HEK293 (cell line): Measurements from ENCODE around the gene CFL1.

ENCODE experiments used
- CTCF ChIA-PET: fragments of 350-600 bp; formaldehyde crosslinking; extraction: SDS; loops from one replicate; lab custom pipeline; 2021; ENCODE audit warnings: antibody characterized with exemption; lab: Yijun Ruan, JAX
- POLR2A ChIA-PET: fragments of 300-600 bp; formaldehyde crosslinking; extraction: SDS; loops from one replicate; lab custom pipeline; 2020; ENCODE audit warnings: antibody characterized with exemption, inconsistent platforms; lab: Yijun Ruan, JAX
- H3K27ac ChIP-seq: fragments of 200-500 bp; sonication (Bioruptor generic); 2 replicates; pipeline ENCODE4 v1.5.1; 2014; ENCODE audit warnings: low read depth, low read length, control low read depth, inconsistent platforms; ENCODE audit errors: extremely low read depth
- H3K36me3 ChIP-seq, 2 experiments: fragments of 200-500 bp in 1 of 2; sonication (Bioruptor generic) in 1 of 2; 1 replicate in 1 of 2; 2 replicates in 1 of 2; pipeline ENCODE4 v1.5.1; 2014 to 2017; ENCODE audit warnings: inconsistent platforms in 2 of 2, low read length in 2 of 2; ENCODE audit not compliant: control insufficient read depth in 2 of 2, insufficient read depth in 1 of 2
- H3K4me1 ChIP-seq: fragments of 200-500 bp; sonication (Bioruptor generic); 2 replicates; pipeline ENCODE4 v1.5.1; 2014; ENCODE audit warnings: mild to moderate bottlenecking, low read length, inconsistent platforms; ENCODE audit not compliant: control insufficient read depth, insufficient read depth
- H3K4me3 ChIP-seq: 2 replicates; pipeline ENCODE4 v1.5.1; 2011; ENCODE audit warnings: low read depth, mild to moderate bottlenecking, control low read depth, low read length, moderate library complexity
- H3K9me3 ChIP-seq: fragments of 200-500 bp; sonication (Bioruptor generic); 2 replicates; pipeline ENCODE4 v1.5.1; 2014; ENCODE audit warnings: low read depth, low read length, inconsistent platforms; ENCODE audit not compliant: control insufficient read depth, insufficient read depth
- BCL11B ChIP-seq: fragments of 450-650 bp; formaldehyde crosslinking; IDR thresholded peaks from 2 replicates; pipeline ENCODE4 v1.5.1; 2016; ENCODE audit warnings: low read depth, missing biosample characterization, missing genetic modification characterization
- BCL6B ChIP-seq: fragments of 450-650 bp; formaldehyde crosslinking; IDR thresholded peaks from 2 replicates; pipeline ENCODE4 v1.5.1; 2017; ENCODE audit warnings: missing biosample characterization, missing genetic modification characterization
- EGR2 ChIP-seq: fragments of 450-650 bp; formaldehyde crosslinking; IDR thresholded peaks from 2 replicates; pipeline ENCODE4 v1.5.1; 2016; ENCODE audit warnings: low read depth, missing biosample characterization, missing genetic modification characterization
- GLIS1 ChIP-seq: fragments of 450-650 bp; formaldehyde crosslinking; IDR thresholded peaks from 2 replicates; pipeline ENCODE4 v1.5.1; 2016; ENCODE audit warnings: missing biosample characterization, missing genetic modification characterization
- GLIS2 ChIP-seq: fragments of 450-650 bp; formaldehyde crosslinking; IDR thresholded peaks from 2 replicates; pipeline ENCODE4 v1.5.1; 2016; ENCODE audit warnings: missing biosample characterization, missing genetic modification characterization
- IKZF3 ChIP-seq: fragments of 450-650 bp; IDR thresholded peaks from 2 replicates; pipeline ENCODE4 v1.5.0; 2018; ENCODE audit warnings: missing biosample characterization, mild to moderate bottlenecking, missing genetic modification characterization, moderate library complexity
- KLF16 ChIP-seq: fragments of 450-650 bp; formaldehyde crosslinking; IDR thresholded peaks from 2 replicates; pipeline ENCODE4 v1.5.1; 2017; ENCODE audit warnings: missing biosample characterization, missing genetic modification characterization
- TSHZ1 ChIP-seq: fragments of 450-650 bp; formaldehyde crosslinking; IDR thresholded peaks from 2 replicates; pipeline ENCODE4 v1.5.1; 2016; ENCODE audit warnings: missing biosample characterization, missing genetic modification characterization, borderline replicate concordance
- ZBTB20 ChIP-seq: fragments of 450-650 bp; formaldehyde crosslinking; IDR thresholded peaks from 2 replicates; pipeline ENCODE4 v1.5.1; 2016; ENCODE audit warnings: missing biosample characterization, missing genetic modification characterization
- ZBTB8A ChIP-seq: fragments of 450-650 bp; formaldehyde crosslinking; IDR thresholded peaks from 2 replicates; pipeline ENCODE4 v1.5.1; 2016; ENCODE audit warnings: missing biosample characterization, missing genetic modification characterization
- ZFHX2 ChIP-seq: fragments of 450-650 bp; formaldehyde crosslinking; conservative IDR thresholded peaks from 2 replicates; pipeline ENCODE4 v1.5.1; 2016; ENCODE audit warnings: missing biosample characterization, missing genetic modification characterization
- ZNF18 ChIP-seq: fragments of 450-650 bp; formaldehyde crosslinking; IDR thresholded peaks from 2 replicates; pipeline ENCODE4 v1.5.1; 2016; ENCODE audit warnings: missing biosample characterization, missing genetic modification characterization
- ZNF341 ChIP-seq: fragments of 450-650 bp; formaldehyde crosslinking; IDR thresholded peaks from 2 replicates; pipeline ENCODE4; 2016; ENCODE audit warnings: low read depth, missing biosample characterization, missing genetic modification characterization
- ZNF426 ChIP-seq: fragments of 450-650 bp; formaldehyde crosslinking; IDR thresholded peaks from 2 replicates; pipeline ENCODE4 v1.5.1; 2017; ENCODE audit warnings: missing biosample characterization, missing genetic modification characterization, mild to moderate bottlenecking, inconsistent platforms, moderate library complexity
- ZNF449 ChIP-seq: fragments of 450-650 bp; formaldehyde crosslinking; IDR thresholded peaks from 2 replicates; pipeline ENCODE4 v1.5.1; 2017; ENCODE audit warnings: missing biosample characterization, mild to moderate bottlenecking, missing genetic modification characterization, moderate library complexity
- ZNF600 ChIP-seq: fragments of 450-650 bp; formaldehyde crosslinking; IDR thresholded peaks from 2 replicates; pipeline ENCODE4 v1.5.1; 2016; ENCODE audit warnings: missing biosample characterization, missing genetic modification characterization
- ZNF621 ChIP-seq: fragments of 450-650 bp; formaldehyde crosslinking; IDR thresholded peaks from 2 replicates; pipeline ENCODE4 v1.5.1; 2017; ENCODE audit warnings: missing biosample characterization, missing genetic modification characterization
- ZNF629 ChIP-seq: fragments of 450-650 bp; formaldehyde crosslinking; IDR thresholded peaks from 2 replicates; pipeline ENCODE4 v1.5.1; 2017; ENCODE audit warnings: missing biosample characterization, missing genetic modification characterization
- ZNF645 ChIP-seq: fragments of 450-650 bp; formaldehyde crosslinking; IDR thresholded peaks from 2 replicates; pipeline ENCODE4; 2016; ENCODE audit warnings: missing biosample characterization, missing genetic modification characterization
- ZNF76 ChIP-seq: fragments of 450-650 bp; formaldehyde crosslinking; IDR thresholded peaks from 2 replicates; pipeline ENCODE4; 2016; ENCODE audit warnings: low read depth, missing biosample characterization, missing genetic modification characterization, borderline replicate concordance
- ZNF777 ChIP-seq: fragments of 450-650 bp; formaldehyde crosslinking; IDR thresholded peaks from 2 replicates; pipeline ENCODE4 v1.5.1; 2017; ENCODE audit warnings: missing biosample characterization, missing genetic modification characterization, borderline replicate concordance
- ZNF785 ChIP-seq: fragments of 450-650 bp; formaldehyde crosslinking; IDR thresholded peaks from 2 replicates; pipeline ENCODE4 v1.5.1; 2016; ENCODE audit warnings: missing biosample characterization, missing genetic modification characterization
- ZNF791 ChIP-seq: fragments of 450-650 bp; formaldehyde crosslinking; IDR thresholded peaks from 2 replicates; pipeline ENCODE4 v1.5.1; 2016; ENCODE audit warnings: missing biosample characterization, missing genetic modification characterization

The CFL1 gene

GRCh38 chr11:65899356-65900124 lies 41.6 kb upstream of the CFL1 start (continued):
- TF ChIP-seq ZNF785 (tag by site-specific recombination) (no peak), KLF16 (peak; percentile 27; the same call in 1 of the 2 replicates), ZNF777 (tag by site-specific recombination) (peak; percentile 25; the same call in 1 of the 2 replicates), ZNF426 (no peak), ZNF645 (no peak), GLIS2 (peak; percentile 93), BCL6B (tag by site-specific recombination) (no peak), GLIS1 (peak; percentile 52), ZNF629 (tag by site-specific recombination) (no peak), ZBTB20 (tag by site-specific recombination) (peak; percentile 93; the same call in 1 of the 2 replicates), BCL11B (tag by site-specific recombination) (peak; percentile 55; the same call in 1 of the 2 replicates), ZNF600 (tag by site-specific recombination) (peak; percentile 59)

- H3K4me3 ChIP-seq, result peak overlapping the region; percentile 62
- CTCF ChIA-PET, result interaction anchor here (0.6 to 3.5 kb wide), 8 partner anchors 8 to 280 kb away, joined by 3 to 36 read pairs (median 6); partner anchors contain the start of genes CCDC85B, FIBP and MUS81
- H3K9me3 ChIP-seq, result no peaks in the 10 kb centered on the region
- H3K36me3 ChIP-seq, result peaks cover 0 to 3% of the 10 kb centered on the region in 2 experiments; a peak in 1 of 3 replicates
- POLR2A ChIA-PET, result interaction anchor here (0.7 to 4.9 kb wide), 2 partner anchors 9 to 787 kb away, joined by 3 to 74 read pairs; partner anchors contain the start of genes CCDC85B, FIBP and TM7SF2
- TF ChIP-seq ZNF621, result no peak
- no peak for TF ChIP-seq ZNF18 (tag by site-specific recombination)
- peak; percentile 82; the same call in 1 of the 2 replicates for TF ChIP-seq IKZF3 (tag by site-specific recombination)
- TF ChIP-seq ZBTB8A (tag by site-specific recombination), result no peak
- peak; percentile 53 for TF ChIP-seq ZFHX2
- TF ChIP-seq TSHZ1 (tag by site-specific recombination), result no peak
- TF ChIP-seq EGR2 (tag by site-specific recombination), result 0 out of 2 replicates have a peak, but pooled peaks have one; percentile 17
- TF ChIP-seq ZNF449, result peak; percentile 44; the same call in 1 of the 2 replicates
- peak; percentile 92 for TF ChIP-seq ZNF76
- 0 out of 2 replicates have a peak, but pooled peaks have one; percentile 25 for TF ChIP-seq ZNF341
- no peak for TF ChIP-seq ZNF791 (tag by site-specific recombination)
- no peaks in the 10 kb centered on the region for H3K4me1 ChIP-seq
- peak overlapping the region; percentile 25; the same call in 1 of the 2 replicates for H3K27ac ChIP-seq
Observed at GRCh38 chr11:65898656-65899355, 40.8 kb upstream of the CFL1 start.
